ENCODE results near the gene UPB1.

The UPB1 gene

DNA sequence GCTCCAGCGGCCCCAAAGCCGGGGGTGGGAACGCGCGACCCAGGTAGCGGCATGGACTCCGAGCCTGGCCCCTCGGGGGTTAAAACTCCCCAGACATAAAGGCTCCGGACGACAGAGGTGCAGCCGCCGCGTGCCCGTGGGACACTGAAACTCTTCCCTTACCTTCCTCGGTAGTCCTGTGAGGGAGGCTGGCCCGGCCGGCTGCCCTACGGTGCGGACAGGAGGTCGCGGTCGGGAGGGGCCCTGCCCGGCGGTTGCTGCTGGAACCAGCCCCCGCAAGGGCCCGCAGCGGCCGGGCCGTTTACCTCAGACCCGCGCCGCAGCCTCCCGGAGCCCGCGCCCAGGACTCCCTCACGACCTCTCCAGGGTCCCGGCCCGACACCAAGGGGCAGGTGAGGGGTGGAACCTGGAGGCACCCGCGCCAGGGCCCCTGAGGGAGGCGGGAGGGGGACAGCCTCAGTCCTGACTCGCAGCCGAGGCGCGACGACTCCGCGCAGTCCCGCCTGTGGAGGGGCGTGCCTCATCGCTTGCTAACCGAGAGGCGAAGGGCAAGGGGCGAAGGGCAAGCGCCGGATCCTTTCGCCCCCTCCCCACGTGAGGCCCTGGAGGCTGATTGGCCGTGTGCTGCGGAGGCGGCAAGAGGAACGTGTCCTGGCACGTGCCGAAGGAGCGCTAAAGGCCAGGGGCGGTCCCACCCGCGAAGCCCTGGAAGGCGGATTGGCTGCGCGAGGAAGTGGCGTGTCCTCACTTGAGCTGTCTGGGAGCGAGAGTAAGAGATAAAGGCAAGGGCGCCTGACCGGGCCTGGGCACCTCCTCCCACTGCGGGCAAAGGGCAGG is at the start of gene UPB1:
Gene UPB1, plus strand, starts transcription at position 805 of the 837 bp plus-strand sequence. CDS start 72 bp downstream, outside the sequence.
- no peak for DNase-seq (ENCODE audit: low read depth)

DNA sequence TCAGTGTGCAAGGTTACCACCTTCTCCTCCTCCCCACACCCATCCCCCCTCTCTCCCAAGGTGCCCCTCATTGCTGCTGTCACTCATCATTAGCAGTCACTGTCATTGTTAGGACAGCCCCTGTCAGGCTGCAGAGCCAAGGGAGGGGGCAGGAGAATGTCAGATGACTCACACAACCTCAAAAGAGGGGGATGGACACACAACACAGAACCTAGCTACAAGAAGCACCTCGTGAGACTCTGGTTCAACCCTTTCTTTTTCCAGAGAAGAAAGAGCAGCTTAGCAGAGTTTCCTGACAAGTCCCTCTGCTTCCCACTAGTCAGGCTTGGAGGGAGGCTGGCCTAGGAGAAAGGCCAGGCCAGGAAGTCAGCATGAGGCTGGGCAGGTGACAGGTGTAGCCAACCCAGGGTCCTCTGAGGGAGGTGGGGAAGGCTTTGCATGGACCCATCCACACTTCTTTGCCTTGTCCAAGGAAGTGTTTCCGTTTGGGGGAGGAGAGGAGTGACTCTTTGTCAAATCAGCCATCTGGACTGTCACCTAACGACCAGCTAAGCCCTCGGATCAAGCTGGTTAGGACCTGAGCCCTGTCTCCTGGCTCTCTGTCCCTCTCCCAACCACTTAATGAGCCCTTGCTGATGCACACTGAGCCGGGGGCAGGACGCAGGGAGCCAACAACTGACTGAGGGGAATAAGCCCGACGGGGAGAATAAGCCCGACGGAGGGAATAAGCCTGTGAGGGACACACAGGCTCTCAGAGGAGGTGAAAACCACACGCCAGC is 49.5 kb upstream of the UPB1 start:
- DNase-seq (ENCODE audit: low read depth) = no peak

DNA sequence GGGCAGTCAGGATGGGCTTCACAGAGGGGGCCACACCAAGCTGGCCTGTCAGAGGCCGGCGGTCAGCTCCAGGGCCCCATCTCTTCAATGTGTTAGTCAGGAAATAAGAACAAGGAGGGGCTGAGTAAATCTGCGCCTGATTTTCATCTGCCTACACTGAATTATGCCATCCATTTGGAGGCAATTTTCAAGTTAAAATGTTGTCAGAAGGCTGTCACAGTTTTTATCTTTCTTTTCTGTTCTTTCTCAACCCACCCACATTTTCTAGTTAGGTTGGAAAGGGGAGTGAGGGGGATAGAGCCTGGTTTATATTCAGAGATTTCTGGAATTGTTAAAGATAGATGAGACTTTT is 48.9 kb upstream of the UPB1 start:
- DNase-seq (ENCODE audit: low read depth) = no peak

DNA sequence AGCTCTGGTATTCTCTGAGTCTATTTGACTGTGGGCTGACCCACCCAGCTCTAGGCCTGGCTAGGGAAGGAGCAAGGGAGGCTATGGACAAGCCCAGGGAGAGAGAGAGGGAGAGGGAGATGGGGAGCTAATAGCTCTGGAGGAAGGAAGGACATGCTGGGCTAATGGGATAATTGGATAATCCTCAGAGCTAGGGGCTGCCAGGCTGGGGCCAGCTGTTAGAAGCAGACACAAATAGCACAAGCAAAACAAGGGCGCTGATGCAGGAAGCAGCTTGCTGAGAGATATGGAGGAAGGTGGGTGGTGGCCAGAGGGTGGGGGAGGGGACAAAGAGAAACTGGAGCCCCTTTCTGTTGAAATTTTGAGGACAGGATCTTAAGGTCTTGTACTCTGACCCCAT is 44.5 kb upstream of the UPB1 start:
- no peak for DNase-seq (ENCODE audit: low read depth)

DNA sequence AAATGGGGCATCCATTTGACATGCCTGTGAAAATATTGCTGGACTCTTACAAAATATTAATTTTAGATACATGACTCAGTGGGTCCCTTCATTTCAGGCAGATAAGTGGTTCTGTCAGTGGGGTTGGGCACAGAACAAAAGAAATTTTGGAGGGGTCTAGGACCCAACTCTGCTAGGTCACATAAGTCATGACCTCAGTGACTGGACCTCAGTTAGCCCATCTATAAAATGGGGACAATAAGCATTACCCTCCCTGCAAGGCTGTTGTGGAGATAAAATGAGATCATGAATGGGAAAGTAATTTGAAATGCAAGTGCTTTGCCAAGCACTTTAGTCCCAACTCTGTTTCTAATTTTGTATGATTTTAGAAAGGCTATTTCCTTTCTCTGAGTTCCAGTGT is 44.0 kb upstream of the UPB1 start:
- DNase-seq (ENCODE audit: low read depth) = no peak

DNA sequence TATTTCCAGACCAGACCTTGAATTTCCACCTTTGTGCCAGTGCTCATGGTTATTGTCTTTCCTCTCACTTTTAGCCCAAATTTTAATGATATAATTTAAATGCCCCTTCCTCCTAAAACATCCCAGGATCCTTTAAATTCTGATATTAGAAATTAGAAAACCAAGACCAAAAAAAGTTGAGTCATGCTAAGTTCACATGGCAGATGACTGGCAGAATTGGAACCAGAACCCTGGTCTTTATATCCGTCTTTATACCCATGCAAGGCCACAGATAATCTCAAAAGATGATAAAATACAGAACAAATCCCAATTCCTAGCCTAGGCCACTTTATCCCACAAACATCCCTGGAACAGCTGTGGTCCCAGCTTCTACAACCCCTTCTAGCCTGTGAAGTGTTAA is 41.3 kb upstream of the UPB1 start:
- DNase-seq (ENCODE audit: low read depth) = no peak

DNA sequence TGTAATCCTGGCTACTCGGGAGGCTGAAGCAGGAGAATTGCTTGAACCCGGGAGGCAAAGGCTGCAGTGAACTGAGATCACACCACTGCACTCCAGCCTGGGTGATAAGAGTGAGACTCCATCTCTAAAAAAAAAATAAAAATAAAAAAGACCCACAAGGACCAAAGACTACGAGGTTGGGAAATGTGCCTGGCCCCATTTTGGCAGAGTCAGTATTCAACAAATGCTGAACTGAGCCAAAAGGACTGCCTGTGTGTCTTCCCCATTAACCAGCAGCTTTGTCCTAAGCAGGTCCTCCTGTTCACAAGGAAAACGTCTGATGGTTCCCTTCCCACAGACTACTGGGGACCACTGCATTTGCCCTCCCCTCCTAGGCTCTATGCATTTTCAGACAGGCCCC is 40.1 kb upstream of the UPB1 start:
- DNase-seq (ENCODE audit: low read depth) = no peak

GRCh38 chr22:24455751-24456426 is 39.2 kb upstream of the UPB1 start:
- no peak for DNase-seq (ENCODE audit: low read depth)

- DNase-seq (ENCODE audit: low read depth) = no peak
Observed at GRCh38 chr22:24457894-24458420, 37.2 kb upstream of the UPB1 start.

GRCh38 chr22:24459911-24460310 is 35.2 kb upstream of the UPB1 start:
- DNase-seq (ENCODE audit: low read depth) = no peak

GRCh38 chr22:24460418-24461089 is 34.6 kb upstream of the UPB1 start:
- DNase-seq (ENCODE audit: low read depth) = no peak

- DNase-seq (ENCODE audit: low read depth) = no peak
Observed at GRCh38 chr22:24463071-24463760, 31.9 kb upstream of the UPB1 start.

- no peak for DNase-seq (ENCODE audit: low read depth)
Observed at GRCh38 chr22:24465566-24465965, 29.6 kb upstream of the UPB1 start.

DNA sequence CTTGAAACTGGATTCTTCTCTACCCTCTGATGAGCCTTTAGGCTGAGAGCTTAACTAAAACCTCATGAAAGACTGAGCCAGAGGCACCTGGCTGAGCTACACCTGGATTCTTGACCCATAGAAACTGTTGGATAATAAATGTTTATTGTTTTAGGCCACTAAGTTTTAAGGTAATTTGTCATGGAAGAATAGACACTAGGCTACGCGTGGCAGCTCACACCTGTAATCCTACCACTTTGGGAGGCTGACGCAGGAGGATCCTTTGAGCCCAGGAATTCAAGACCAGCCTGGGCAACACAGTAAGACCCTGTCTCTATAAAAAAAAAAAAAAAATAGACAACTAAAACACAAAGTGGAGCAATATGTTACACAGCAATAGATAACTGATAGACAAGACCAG is 29.2 kb upstream of the UPB1 start:
- DNase-seq (ENCODE audit: low read depth) = no peak

DNA sequence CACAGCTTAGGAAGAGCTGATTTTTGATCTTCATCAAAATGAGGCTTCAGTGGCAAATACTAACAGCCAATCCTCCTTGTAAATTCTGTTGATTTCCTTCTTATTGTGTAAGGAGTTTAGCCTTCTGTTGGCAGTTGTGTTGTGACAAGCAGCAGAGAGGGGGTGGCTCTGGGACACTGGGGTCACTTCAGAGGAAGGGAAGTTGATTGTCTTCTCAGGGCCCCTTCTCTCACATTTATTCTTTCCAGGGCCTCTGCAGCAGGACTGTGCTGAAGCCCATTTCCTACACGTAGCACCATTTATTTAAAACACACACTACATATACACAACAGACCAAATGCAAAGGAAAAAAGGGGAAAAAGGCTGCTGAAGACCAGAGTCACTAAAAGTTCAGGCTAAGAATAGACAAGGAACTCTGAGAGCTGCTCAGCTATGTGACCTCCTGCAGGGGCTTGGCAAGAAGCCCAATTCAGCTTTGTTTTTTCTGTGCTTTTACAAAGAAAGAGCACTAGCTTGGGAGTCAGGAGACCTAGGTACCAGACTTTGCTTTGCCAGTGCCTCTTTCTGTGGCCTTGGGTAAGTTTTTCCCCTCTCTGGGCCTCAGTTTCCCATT is 28.3 kb upstream of the UPB1 start:
- no peak for DNase-seq (ENCODE audit: low read depth)

DNA sequence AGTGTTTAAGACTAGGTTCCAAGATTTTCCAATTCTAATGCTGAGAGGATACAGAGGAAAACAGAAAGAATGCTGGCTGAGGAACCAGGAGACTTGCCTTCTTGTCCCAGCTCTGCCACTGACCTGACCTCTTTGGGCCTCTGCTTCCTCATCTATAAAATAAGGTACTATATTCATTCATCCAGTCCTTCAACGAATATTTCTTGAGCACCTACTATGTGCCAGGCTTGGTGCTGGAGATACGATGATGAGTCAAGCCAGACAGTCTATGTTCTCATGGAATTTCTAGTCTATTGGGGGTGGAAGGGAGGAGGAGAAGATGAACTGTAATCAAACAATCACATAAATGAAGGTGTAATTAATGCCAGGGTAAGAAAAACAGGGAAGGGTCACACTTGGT is 27.8 kb upstream of the UPB1 start:
- no peak for DNase-seq (ENCODE audit: low read depth)

GRCh38 chr22:24471570-24471969 is 23.6 kb upstream of the UPB1 start:
- DNase-seq (ENCODE audit: low read depth) = no peak

DNA sequence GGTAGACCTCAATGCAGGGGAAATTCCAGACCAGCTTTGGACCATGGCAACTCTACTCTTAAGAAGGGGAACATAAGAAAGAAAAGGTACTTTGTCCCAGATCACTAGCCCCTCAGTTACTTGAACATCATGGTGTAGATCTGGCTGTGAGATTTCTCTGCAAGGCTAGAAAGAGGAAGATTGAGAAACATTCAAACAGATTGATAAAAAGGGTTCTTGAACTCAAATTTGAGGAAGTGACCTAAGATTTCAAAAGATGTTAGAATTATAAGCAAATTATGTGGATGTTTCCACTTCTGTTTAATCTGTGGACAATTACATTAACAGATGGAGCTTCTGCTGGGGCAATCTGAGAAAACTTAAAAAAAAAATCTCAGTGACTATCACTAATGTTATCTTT is 21.8 kb upstream of the UPB1 start:
- DNase-seq (ENCODE audit: low read depth) = no peak

- DNase-seq (ENCODE audit: low read depth) = no peak
Observed at GRCh38 chr22:24474221-24474620, 20.9 kb upstream of the UPB1 start.

- no peak for DNase-seq (ENCODE audit: low read depth)
Observed at GRCh38 chr22:24474649-24475255, 20.4 kb upstream of the UPB1 start.

DNA sequence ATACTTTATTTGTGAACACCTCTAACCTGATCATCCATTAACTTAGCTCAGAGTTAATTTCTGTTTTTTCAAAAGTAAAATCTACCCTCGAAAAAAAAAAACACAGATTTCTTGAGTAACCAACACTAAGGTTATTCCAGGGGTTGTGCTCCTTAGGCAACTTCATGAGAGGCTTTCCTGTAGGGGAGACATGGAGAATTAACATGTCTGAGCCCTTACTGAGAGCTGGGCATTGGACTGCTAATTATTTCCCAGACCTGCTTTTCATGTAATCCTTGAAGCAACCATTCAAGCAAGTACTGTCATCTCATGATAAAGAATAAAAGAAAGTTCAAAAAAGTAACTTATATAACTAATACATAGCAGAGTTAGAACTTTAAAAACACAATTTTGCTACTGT is 13.5 kb upstream of the UPB1 start:
- no peak for DNase-seq (ENCODE audit: low read depth)
